T-helper 2 cell treated with Interferon-gamma antibody and Interleukin-4, amounts not matched to agents 100 ng/mL and 5 ng/mL, for 36 hours (primary cell): Measurements from ENCODE around the gene ANKRD34A. TPM values are rescaled to one million over a fixed set of nuclear protein-coding genes. Genes with fewer than 3 reads are reported as not detected.

Experiments used
- intact Hi-C: fragments of 100-400 bp; cut with micrococcal nuclease; formaldehyde crosslinking; loops from one replicate; pipeline ENCODE4 v1.15.1; 2023
- total RNA-seq: library from RNA; stranded (reverse); gene quantifications from 2 replicates; pipeline ENCODE4 v1.2.3, GENCODE V29; 2022

Gene ANKRD34A
- total RNA-seq, 1 donor from 2014 or later: 1.3 TPM

GRCh38 chr1:145974721-145975120, 10.3 kb upstream of the ANKRD34A start:
- intact Hi-C loops: loop anchor here (5.0 kb wide), 1 partner anchor 117 kb away; the partner anchor contains the start of gene PIAS3

DNA sequence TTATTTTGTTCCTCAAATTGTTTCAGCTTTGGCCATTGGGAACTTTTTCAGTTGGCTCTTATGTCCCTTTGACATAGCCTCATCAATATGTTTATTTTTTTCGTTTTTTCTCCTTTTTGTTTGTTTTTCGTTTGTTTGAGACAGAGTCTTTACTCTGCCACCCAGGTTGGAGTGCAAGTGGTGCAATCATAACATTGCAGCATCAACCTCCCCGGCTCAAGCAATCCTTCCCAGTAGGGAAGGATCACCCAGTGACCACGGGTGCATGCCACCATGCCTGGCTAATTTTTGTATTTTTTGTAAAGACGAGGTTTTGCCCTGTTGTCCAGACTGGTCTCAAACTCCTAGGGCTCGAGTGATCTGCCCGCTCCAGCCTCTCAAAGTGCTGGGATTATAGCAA, 8.2 kb upstream of the ANKRD34A start:
- intact Hi-C loops: no loop called here

- intact Hi-C loops: no loop called here
Observed at GRCh38 chr1:145967288-145967687, 2.9 kb upstream of the ANKRD34A start.

DNA sequence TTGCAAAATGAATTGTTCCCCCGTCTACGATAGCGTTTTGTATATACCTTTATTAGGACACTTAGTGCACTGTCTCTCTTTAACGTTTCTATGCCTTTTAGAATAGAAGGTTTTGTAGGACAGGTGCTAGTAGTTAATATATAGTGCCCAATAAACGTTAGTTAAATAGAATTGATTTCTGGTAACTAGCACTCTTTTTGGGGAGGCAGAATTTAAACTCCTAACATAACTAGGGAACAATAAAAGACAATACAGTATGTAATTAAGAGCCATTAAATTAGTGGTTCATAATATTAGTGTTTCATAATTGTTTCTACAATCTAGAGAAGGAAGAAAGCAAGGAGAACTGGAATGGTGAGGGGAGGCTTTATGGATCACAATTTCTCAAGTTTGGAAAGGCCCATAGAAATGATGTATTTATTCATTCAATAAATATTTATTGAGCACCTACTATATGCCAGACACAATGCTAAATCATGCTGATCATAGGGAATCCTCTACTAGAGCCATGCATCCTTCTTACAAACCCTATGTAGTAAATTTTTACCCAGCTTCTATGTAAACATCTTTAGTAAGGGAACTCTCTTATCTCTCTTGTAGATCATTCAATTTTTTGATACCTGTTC, 857 bp upstream of the ANKRD34A start:
- intact Hi-C loops: loop anchor here (2.0 kb wide), 1 partner anchor 106 kb away; the partner anchor contains the start of gene PIAS3

- intact Hi-C loops: loop anchor here (1.0 to 2.0 kb wide), 4 partner anchors 7 to 105 kb away; partner anchors contain the start of genes PIAS3 and RBM8A
Observed at GRCh38 chr1:145963265-145964019, 933 bp downstream of the ANKRD34A start.

- intact Hi-C loops: no loop called here
Observed at GRCh38 chr1:145962157-145963102, 1.9 kb downstream of the ANKRD34A start.

DNA sequence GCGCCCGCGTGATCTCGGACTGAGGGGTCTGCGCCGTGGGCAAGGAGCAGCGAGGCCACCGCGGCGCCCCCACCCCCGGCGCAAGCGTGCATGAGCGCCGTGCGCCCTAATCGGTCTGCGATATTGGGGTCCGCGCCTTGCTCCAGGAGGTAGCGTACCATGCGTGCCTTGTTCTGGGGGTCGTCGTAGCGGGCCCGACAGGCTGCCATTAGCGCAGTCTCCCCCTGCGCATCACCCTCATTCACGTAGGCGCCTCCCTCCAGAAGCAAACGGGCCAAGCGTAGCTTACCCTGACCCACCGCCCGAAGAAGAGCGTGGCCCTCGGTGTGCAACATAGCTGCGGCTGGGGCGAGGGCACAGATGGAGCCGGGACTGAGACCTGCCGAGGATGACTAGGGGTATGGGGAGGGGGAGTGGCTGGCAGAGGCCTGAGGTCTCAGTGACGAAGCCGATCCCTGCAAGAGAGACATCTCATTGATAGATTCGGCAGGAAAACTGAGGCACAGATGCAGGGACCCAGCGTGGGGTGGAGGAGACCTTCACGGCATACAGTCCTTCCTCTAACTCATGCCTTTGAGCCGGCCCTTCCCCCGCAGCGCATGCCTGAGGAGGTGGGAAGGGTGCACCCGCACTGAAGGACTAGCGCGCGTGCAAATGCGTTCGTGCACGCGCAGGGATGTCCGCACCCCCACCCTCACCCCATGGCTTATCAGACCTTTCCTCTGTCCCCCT, 2.8 kb downstream of the ANKRD34A start:
- intact Hi-C loops: no loop called here

DNA sequence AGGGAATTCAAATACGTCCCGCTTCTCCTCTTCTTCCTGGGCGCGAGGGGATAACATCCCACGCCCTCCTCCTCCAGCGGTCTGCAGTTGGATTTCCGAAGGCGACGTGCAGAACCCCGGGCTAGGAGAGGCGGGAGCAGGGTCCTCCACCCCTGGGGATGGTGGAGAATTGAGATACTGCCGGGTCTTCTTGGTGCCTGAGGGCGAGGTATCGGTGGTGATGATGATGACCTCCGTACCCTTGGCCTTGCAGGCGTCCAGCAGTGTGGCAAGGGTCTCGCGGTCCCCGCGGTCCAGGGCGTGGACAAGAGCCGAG, 3.3 kb downstream of the ANKRD34A start:
- intact Hi-C loops: no loop called here

GRCh38 chr1:145960468-145961108, 3.8 kb downstream of the ANKRD34A start:
- intact Hi-C loops: no loop called here

GRCh38 chr1:145959957-145960467, 4.4 kb downstream of the ANKRD34A start:
- intact Hi-C loops: loop anchor here (2.0 kb wide), 2 partner anchors 33 to 75 kb away; partner anchors contain the start of genes ANKRD35 and RBM8A

GRCh38 chr1:145959333-145959732, 5.0 kb downstream of the ANKRD34A start:
- intact Hi-C loops: loop anchor here (2.0 kb wide), 2 partner anchors 33 to 75 kb away; partner anchors contain the start of genes ANKRD35 and RBM8A

DNA sequence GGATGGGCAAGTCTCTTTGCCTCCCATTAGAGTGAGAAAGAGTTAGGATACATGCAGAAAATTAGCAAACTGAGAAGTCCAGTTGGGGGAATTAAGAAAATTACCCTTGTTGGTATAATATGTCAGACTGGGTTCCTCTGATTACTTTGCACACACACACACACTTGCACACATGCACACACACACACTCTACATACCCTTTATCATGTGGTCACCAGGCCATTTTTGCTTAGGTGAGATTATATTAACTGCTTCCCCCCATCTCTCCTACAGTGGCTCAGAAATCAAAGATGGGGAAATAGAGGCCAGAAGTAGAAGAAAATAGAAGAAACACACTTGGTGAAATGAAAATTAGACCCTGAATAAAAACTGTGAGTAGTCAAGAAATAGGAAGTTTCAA, 5.6 kb downstream of the ANKRD34A start:
- intact Hi-C loops: loop anchor here (1.0 to 2.0 kb wide), 4 partner anchors 21 to 99 kb away; partner anchors contain the start of genes ANKRD35, PIAS3 and RBM8A

DNA sequence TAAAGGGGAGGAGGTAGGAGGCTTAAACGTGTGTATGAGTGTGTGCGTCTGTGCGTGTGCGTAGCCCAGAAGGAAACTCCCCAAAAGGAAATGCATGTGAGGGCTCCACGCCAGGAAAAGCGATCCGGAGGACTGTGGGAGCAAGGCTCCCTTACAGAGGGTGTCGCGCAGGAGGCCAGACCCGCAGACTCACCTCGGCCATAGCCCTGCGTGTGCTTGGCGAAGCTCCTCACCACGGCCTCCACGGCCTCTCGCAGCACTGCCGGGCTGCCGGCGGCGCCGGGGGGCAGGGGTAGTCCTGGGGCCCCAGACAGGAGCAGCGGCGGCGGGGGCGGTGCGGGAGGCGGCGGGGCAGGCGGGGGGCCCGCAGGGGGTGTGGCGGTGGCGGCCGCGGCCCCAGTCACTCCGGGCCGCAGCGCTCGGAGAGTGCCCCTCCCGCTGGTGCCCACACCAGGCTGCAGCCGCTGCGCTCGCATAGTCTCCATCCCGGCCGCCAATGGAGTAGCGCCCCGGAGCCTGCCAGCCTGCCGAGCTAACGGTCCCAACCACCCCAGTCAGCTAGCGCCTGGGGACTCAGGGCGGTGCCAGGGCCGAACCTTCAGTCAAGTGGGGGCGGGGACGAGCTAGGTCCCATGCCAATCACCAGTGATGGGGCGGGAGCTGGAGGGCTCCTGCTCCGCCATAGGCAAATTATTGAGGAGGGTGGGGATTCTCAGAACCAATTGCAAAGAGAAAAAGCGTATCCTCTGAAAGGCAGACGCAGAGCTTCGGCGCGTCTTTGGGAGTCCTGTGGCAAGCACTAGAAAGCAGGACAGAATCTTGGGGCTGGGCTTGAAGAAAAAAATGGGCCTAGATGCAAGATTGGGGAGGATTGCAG, 6.7 kb downstream of the ANKRD34A start, which contains the start of gene LIX1L:
TSS of gene LIX1L (minus strand) at position 575 of the 877 bp plus-strand sequence. CDS start at position 485, 90 bp downstream.
- intact Hi-C loops: loop anchor here (1.0 to 2.0 kb wide), 7 partner anchors 22 to 98 kb away; partner anchors contain the start of genes ANKRD35, PEX11B, PIAS3 and RBM8A

DNA sequence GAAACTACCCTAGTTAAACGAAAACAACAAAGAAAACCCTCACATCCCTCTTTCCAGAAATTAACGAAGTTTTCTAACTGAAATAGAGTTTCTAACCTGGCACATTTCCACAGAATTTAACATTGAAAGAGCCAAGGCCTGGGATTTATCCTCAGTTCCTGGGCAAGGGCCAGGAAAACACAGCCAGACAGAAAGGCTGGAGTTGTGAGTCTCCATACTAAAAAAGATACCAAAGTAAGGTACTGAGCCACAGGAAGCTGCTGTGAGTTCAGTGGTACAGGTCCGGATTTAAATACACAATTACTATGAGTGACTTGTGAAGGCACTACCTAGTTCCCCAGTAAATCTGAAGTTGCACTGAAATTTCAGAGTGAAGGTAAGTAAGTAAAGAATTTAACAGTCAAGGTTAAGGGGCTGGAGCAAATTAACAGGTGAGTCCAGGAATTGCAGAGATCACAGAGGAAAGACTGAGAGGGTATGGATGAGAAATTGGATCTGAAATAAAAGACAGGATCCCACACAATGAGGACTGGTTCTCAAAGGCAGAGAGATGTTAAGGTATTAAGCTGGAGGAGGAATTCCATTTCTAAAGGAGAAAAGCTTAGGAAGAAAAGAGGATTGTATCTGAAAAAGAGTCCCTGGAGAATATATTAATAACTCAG, 7.5 kb downstream of the ANKRD34A start:
- intact Hi-C loops: loop anchor here (1.0 to 2.0 kb wide), 4 partner anchors 7 to 80 kb away; partner anchors contain the start of genes ANKRD34A, PEX11B, POLR3GL and TXNIP

- intact Hi-C loops: loop anchor here (1.0 to 2.0 kb wide), 4 partner anchors 8 to 80 kb away; partner anchors contain the start of genes ANKRD34A, PEX11B, POLR3GL and TXNIP
Observed at GRCh38 chr1:145956361-145956760, 8.0 kb downstream of the ANKRD34A start.

DNA sequence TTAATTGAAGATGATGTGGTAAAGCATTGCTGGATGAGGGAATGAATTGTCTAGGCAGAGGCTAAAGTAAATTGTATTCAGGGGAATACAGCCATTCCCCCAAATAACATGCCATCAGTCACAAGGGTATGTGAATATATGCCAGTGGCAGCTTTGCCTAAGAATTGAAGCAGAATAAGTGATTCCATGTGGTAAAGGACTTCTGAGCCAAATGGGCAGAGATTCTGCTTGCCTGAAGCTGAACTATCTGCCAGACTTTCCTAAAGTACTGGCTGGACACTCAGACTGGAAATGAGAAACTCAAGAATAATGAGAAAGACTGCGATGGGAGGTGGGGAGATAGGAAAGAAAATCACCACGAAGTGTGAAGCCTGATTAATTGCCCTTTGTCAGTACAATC, 8.9 kb downstream of the ANKRD34A start:
- intact Hi-C loops: no loop called here

DNA sequence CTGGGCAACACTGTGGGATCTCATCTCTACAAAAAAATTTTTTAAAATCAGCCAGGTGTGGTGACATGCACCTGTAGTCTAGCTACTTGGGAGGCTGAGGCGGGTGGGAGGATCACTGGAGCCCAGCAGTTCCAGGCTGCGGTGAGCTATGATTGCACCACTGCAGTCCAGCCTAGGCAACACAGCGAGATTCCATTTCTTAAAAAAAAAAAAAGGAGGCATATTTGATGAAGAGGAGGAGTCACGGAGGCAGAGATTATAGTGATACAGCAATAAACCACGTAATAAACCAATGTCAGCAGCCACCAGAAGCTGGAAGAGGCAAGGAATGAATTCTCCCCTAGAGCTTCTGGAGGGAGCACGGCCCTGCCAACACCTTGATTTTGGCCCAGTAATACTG, 10.5 kb downstream of the ANKRD34A start:
- intact Hi-C loops: no loop called here

GRCh38 chr1:145952903-145953302, 11.5 kb downstream of the ANKRD34A start:
- intact Hi-C loops: no loop called here
